ENCODE data around the gene TMEM245.
"Not testable (repeated sequence)": the region's sequence is repeated elsewhere in the genome, so short reads cannot be mapped to it uniquely, and the experiment has no call there.

Gene TMEM245

DNA sequence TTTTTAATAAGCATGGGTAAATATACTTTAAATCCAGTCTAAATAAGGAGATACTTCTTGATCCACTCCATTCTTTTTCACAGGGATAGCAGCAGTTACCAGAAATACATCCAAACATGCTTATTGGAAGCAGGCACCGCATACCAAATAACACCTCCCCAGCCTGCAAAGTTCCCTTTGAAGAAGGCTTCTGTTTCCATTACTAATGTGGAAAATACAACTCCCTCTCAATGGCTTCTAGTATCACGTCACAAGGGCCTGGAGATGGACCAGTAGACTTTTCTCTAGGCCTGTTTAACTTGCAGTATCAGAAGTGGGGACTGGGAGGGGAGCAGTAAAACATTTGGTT lies 20.8 kb downstream of the TMEM245 start:
- no peak for DNase-seq

DNA sequence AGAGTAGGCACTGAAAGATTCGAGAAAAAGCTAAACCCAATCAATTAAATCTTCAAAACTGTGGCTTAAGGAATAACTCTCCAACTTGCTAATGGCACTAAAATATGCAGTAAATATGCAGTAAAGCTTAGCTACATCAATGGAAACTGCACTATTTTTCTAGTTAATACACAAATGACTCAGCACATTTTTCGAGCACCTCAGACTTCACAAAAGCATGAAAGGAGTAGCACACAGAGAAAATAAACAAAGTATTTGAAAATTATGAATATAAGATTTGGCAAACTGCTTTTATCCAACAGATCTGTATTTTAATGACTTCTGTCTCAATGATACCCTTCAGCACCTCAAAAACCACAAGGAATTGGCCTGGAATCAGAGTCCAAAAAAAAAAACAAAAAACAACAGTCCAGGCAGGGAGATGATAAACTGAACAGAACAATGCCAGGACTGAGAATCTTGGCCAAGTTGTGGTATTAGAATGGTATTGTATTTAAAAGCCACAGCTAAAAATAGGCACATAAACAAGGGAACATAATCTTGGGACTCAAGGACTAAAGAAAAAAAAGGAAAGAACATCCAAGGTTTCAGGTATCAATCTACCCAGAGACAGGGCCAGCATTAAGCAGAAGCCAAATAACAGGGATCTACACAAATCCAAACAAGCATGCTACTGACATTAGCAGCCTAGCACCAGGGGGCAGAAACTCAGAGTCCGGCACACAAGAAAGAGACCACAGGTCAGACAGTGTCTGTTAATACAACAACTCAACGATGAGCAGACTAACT lies 21.4 kb downstream of the TMEM245 start:
- no peak for DNase-seq

DNA sequence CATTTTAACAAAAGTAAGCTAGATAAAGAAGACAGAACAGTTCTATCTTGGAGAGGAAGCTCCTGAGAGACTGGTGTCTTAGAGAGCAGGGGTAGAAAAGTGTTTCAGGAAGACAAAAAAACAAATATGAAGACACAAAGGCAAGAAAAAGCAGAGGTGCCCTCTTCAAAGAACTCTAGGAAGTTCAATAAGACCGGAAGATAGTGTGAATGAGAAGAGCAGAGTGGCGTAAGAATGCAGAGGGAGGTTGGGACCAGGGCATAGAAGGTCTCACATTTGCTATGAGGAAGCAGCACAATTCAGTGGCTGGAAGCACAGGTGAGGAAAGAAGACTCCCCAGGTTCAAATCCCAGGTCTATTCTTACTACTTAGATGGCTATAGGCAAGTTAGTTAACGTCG lies 22.6 kb downstream of the TMEM245 start:
- DNase-seq, result no peak

DNA sequence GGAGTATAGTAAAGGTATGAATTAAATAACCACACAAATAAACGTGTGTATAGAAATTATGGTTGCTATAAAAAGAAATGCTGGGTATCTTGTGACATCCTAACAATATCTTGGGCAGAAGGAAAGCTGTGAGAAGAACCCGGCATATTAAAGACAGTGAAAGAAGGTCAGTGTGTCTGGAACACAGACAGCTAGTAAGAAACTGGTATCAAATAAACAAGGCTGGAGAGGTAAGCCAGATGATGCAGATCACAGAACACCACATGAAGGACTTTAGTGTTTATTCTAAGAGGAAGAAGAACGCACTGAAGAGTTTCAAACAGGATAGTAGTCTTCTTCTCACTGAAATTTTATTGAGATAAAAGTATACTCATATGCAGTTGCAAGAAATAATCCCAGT lies 24.4 kb downstream of the TMEM245 start:
- DNase-seq, result no peak

DNA sequence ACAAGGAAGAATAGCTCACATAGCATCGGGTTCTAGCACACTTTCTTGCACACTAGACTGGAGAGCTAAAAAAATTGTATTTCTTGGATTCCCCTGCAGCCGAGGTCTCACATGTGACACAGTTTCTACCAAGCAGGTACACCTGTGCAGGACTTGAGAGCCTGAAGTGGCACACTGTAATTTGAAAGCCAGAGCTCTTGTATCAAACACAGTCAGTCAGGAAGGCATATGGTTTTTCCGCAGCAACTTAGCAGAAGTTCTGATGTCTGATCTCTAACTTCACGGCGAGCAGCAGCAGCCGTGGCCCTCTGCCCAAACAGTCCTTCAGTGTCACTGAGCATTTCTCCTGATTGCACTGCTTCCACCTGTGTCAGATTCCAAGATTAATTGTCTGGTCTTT lies 25.5 kb downstream of the TMEM245 start:
- no peak for DNase-seq

DNA sequence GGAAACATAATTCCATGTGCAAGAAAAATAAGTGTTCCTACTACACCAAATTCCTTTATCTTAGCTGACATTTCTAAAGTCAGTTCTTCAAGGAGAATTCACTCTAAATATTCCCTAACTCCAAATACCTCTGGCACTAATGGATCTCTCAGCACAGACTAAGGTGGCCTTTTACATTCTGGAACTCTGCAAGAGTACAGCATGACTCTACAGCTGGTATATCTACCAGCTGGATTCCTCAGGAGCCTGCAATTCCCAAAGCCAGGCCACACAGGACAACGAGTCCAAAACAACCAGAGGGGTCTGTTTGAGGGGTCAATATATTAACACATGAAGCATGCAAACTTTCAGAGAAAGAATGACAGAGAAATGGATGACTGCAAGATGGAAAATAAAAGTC lies 27.2 kb downstream of the TMEM245 start:
- DNase-seq, result no peak

DNA sequence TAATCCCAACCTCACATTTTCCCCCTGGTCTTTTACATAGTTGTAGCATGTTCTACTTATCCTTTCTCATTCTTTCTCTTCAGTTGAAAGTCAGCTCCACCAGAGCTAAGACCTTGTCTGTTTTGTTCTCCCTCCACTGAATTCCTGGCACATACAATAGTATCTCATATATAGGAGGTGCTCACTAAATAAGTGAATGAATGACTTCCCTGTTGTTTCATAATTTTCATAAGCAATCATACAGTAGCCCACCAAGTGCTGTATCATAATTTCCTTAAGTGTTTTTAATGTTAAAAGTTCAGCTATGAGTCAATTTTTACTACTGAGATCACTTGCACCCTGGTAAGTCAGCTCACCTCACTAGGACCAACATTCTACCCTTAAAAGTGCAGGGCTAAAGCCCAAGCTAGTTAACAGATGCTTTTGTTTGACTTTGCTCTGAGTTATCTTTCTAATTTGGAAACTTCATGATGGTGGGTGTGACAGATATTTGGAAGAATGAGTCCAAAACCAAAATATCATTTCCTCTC lies 27.6 kb downstream of the TMEM245 start:
- DNase-seq, result no peak

DNA sequence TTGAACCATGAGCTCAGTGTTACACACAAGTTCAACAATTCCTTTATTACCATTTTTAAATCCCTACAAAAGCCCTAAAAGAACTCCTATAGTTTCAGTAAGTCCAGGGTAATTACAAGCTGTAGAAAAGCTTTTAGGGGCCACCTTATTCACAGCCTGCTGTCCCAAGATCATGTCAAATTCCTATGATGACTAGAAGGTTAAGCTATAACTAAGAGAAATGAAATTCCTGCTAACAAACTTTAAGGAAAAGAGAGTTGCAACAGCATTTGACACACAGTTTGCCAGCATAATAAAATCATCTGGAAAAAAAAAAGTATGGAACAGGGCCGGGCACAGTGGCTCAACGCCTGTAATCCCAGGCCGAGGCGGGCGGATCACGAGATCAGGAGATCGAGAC lies 31.5 kb downstream of the TMEM245 start:
- no peak for DNase-seq

DNA sequence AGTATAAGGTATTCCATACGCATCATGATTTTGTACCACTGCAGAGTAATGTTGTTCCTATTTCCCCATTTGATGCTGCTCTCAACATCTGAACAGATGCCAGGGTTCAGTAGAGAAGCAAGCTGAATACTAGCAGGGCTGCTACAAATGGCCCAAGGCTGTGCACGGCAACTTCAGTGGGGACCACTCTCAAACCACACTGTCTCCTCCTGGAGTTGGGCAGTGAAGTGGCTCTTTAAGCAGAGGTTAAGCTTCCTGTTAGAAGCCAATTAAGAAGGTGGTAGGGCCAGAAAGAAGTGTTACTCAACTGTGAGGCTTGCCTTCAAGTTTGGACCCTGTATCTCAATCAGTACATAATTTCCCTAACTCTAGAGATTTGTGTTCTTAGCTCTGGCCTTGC lies 32.0 kb downstream of the TMEM245 start:
- no peak for DNase-seq

DNA sequence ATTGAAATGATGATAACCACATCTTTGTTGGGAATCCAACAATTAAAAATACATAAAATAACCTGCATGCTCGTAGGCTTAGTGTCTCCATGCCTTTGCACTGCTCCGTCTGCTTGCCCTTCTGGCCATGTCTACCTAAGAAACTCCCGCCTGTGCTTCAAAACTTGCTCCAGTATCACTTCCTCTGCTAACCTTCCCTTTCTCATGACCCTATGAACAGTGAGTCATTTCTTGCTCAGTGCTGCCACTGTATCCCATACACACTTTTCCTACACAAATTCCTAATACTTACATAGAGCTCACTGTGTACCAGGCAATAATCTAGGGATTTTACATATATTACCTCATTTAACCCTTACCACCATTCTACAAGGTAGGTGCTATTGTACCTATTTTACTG lies 33.5 kb downstream of the TMEM245 start:
- DNase-seq, result peak; percentile 72

DNA sequence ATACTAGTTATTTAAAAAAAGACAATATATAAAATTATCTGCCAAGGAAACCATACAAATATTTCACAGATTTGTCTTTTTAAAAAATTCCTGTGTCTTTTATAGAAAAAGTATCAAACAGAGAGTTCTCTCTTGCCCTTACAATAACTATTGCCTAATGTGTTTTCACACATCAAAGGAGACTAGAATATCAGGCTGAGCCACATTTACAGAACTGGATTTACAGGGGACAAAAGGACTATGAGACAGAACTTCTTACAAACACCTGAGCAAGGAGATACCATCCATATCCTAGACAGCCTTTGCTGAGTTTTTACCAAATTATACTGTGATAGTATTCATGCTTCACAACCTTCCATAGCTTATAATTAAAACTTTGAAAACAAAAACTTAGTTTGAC lies 34.2 kb downstream of the TMEM245 start:
- DNase-seq, result no peak

DNA sequence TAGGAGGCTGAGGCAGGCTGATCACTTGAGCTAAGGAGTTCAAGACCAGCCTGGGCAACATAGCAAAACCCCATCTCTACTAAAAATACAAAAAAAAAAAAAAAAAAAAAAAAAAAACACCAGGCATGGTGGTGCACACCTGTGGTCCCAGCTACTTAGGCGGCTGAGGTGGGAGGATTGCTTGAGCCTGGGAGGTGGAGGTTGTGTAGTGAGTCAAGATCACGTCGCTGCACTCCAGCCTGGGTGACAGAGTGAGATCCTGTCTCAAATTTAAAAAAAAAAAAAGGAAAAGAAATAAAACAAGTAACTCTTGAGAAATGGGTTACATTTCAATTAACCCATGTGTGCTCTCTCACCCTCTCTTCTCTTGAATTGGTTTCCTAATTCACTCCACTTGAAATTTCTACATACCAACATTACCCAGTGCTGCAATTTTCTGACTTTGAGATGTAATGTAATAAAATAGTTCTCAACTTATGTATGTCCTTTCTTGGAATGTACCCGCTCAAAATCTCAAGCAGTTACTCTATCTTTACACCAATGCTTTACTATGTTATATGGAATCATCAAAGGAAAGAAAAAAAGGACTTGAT lies 35.8 kb downstream of the TMEM245 start:
- DNase-seq, result no peak

DNA sequence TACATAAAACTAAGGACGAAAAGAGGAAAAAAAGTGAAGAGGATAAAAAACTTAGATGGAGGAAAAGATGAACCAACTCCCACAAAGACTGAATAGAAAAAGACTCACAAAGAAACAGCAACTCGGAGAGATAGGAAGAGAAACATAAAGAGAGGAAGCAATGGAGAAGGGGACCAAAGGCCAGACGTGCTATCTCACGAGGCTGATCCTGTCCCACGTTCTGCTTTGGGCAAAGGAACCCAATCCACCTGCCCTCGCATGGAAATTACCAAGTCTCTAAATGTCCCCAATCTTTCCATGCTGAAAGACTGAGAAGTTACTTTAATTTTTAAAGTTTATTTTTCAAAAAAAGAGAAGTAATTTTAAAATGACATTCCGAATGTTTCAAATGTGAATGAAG lies 36.6 kb downstream of the TMEM245 start:
- no peak for DNase-seq

DNA sequence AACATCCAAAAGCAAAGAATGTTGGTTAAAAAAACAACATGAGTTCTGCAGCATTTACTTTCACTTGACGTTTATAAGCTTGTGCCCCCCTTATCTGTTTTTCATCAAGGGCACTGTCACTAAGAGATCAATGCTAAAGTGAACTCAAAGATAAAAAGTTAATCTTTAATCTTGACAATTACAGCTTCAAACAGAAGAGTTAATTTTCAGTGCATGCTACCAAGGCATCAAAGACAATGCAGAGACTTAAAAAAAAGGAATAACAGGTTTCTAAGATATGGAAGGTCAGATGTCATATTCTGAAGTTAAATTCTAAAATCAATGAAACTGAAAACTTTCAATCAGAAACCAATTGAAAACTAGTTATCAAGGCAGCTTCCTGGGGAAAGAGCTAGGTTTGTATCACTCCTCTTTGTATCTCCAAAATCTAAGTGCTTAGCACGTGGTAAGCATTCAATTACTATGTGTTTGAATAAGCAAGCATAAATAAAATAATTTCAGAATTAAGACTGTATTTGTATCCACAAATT lies 37.6 kb downstream of the TMEM245 start:
- DNase-seq, result no peak

DNA sequence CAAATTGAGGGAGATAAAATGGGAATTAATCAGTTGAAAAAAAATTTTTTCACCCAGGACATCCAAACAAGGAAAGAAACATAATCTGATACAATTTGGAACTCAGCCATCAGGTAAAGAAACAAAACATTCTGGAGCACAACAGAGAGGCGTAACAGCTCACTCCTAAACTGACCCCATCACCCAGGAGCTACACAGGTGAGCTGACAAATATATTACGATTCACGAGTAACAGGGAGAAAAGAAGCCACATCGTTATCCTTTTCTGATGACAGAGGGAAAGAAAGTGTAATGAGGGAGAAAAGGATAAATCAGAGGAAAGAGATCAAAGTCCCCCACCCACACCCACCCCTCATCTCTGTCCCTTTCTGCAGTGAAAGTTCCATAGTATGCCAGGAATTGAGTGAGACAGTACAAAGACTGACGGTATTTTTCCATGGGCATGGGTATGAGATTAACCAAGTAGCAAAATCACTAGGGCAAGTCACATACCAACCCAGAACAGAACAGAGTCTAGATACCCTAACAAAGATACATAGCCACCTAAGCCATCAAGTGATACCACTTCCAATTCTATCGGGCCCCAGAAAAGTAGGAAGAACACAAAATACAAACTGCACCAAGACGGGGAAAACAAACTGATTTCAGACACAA lies 45.4 kb downstream of the TMEM245 start:
- DNase-seq, result no peak

DNA sequence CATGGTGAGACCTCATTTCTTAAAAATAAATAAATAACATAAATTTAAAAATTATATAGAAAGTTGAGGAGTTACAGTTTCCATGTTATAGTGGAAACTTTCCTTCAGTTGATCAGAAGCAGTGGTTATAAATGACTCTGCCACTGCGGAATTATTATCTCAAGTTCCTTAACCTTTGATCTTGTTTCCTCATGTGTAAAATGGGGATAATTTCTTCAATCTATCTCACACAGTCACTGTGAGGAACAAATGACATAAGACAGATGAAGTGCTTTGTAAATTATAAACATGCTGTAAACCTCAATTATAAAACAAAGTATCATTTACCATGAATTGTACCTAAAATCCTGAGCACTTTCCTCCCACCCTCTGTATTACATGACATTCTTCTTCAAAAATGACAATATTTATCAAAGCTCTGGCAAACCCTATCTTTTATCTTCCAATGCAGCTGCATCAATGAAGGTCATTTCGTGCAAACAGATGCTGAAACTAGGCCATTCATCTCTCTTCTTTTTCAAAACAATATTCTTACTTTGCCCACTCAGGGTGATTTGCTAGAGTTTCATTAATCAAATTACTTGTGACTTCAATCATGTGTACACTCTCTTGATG lies 46.8 kb downstream of the TMEM245 start:
- no peak for DNase-seq

DNA sequence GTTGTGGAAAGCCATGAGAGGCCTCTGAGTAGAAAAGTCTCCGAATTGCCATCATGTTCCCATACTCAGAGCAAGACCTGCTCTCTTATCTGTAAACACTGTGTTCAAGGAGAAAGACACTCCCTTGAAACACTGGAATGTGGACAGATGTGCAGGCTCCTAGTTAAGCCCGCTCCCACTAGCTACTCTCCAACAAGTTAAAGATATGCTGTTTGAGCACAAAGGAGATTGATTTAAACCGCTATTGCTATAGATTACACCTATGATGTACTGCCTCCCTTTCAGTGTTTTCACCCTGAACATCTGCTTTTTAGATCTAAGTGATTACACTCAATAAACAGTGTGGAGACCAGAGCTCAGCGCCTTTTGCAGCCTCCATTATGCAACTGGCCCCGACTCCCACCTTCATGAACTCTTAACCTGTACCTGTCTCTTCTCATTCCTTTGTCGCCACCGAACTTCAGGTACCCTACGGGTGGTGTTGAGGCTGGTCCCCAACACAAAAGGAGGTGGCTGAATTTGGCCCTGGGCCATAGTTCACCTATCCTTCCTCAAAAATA lies 47.5 kb downstream of the TMEM245 start:
- DNase-seq, result no peak

DNA sequence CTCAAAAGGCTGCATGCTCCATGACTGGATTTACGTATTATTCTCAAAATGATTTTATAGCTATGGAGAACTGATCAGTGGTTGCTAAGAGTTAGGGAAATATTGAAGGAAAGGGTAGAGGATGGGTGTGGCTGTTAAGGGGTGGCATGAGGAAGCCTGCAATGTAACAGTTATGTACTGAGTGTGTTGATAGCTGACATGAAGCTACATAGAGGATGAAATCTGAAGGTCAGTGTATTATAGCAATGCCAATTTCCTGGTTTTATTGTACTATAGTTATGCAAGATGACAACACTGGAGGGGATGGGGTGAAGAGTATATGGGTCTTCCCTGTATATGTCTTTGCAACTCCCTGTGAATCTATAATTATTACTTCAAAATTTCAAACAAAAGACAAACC lies 51.0 kb downstream of the TMEM245 start:
- no peak for DNase-seq

DNA sequence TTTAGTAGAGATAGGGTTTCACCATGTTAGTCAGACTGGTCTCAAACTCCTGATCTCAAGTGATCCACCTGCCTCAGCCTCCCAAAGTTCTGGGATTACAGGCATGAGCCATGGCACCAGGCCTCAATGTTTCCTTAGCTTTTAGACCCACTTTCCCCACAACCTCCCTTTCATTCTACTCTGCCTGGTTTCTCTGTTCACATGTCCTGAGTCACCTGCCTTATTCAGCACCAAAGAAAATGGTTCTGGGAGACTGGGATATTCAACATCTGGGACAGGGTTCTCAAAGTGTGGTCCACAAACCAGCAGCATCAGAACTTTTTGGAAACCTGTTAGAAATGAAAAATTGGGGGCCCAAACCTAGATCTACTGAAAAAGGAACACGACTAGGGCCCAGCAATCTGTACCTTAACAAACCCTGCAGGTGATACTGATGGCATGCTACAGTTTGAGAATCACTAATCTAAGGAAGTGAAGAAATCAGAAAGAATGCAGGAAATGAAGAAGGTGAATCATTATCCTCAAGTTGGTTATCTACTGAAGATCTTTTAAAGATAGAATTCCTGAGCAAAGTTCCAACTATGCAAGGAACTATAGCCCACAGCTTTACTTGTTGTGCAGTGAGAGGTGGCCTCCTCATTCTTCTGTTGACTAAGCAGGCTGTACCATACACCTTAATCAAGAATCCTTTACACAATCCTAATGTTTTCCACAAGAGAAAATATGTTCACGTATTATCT lies 54.6 kb downstream of the TMEM245 start:
- DNase-seq, result no peak

DNA sequence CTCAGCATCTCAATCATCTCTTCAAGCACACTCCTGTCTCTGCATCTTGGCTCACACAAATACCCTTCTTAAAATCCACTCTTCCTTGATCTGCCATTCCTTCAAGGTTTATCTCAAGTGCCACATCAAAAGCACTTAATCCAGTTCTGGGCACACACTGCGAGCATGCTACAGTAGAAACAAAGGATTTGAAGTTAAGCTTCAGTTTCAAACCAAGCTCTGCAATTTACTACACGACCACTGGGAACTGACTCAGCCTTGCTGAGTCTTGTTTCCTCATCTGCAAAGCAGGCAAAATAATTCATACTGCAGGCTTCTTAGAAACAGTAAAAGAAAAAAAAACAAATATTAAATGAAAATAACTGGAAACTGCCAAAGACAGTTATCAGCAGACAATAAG lies 56.0 kb downstream of the TMEM245 start:
- DNase-seq, result no peak

DNA sequence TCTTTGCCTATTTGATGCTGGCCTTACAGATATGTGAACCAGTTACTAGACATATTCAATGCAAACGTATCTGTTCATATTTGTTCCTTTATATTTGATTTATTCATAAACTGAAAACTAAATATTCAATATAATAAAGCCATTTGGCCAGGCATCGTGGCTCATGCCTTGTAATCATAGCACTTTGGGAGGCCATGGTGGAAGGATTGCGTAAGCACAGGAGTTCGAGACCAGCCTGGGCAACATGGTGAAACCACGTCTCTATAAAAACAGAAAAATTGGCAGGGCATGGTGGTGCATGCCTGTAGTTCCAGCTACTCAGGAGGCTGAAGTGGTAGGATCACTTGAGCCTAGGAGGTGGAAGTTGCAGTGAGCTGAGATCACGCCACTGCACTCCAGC lies 57.2 kb downstream of the TMEM245 start:
- DNase-seq, result no peak

DNA sequence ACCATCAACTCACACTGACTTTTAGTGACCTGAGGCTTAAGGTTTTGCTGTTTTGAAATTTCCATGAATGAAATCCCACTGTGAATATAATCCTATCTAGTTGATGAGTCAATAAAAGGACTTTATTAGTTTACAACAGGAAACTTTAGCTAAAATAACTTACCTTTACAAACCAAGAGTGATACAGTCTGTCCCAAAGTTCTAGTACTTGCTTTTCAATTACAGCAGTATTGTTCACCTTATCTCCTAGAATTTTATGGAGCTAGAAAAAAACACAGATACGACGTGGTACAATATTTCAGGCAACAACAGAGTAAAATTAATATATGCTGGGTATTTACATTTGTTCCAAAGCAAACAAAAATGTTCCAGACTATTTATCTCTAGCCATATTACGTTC lies 59.6 kb downstream of the TMEM245 start:
- no peak for DNase-seq

DNA sequence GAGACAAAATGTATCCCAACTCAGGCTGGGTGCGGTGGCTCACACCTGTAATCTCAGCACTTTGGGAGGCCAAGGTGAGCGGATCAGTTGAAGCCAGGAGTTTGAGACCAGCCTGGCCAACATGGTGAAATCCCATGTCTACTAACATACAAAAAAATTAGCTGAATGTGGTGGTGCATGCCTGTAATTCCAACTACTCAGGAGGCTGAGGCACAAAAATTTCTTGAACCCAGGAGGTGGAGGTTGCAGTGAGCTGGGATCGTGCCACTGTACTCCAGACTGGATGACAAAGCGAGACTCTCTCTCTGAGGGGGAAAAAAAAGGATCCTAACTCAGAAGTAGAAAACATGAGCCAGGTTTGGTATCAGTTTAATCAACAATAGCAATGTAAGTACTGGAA lies 66.6 kb downstream of the TMEM245 start:
- DNase-seq, result not testable (repeated sequence)
